Pancreas (tissue), 10 donors: Measurements from ENCODE around the gene SELENOI. TPM values are rescaled to one million over a fixed set of nuclear protein-coding genes. Genes with fewer than 3 reads are reported as not detected.
A peak's percentile ranks its signal among the peaks of the same experiment; 100 is the strongest.

ENCODE experiments used
- ATAC-seq, 4 donors: fragments of 200-7000 bp; cut with Tn5 transposase; one replicate each; pipeline versions ENCODE4 v1.8.0 to v1.9.1; 2020; ENCODE audit warnings: mild to moderate bottlenecking in 4 of 4, moderate library complexity in 4 of 4
- DNase-seq, 6 donors: peaks; one replicate each; pipeline ENCODE4 v3.0.0-alpha.2; 2020
- FAIRE-seq: peaks from 2 replicates; lab custom pipeline; 2012; peaks lifted over from hg19 to GRCh38; lab: Jason Lieb, UNC
- H3K27ac ChIP-seq, 4 donors: fragments of 200-600 bp; sonication (generic); 1 replicate in 3 of 4; 2 replicates in 1 of 4; pipeline versions ENCODE4 v1.5.0 to v1.8.0; 2020
- H3K27me3 ChIP-seq, 4 donors: fragments of 200-600 bp; one replicate each; pipeline ENCODE4 v1.8.0; 2021
- H3K36me3 ChIP-seq, 3 donors: fragments of 200-600 bp; sonication (generic) in 1 of 3; one replicate each; pipeline versions ENCODE4 v1.5.0 to v1.8.0; 2020 to 2021
- H3K4me1 ChIP-seq, 3 donors: fragments of 200-600 bp; one replicate each; pipeline ENCODE4 v1.8.0; 2021
- H3K4me3 ChIP-seq, 4 donors: fragments of 200-600 bp; sonication (generic) in 2 of 4; one replicate each; pipeline versions ENCODE4 v1.5.0 to v1.8.0; 2020 to 2021
- H3K9me3 ChIP-seq, 4 donors: fragments of 200-600 bp; one replicate each; pipeline ENCODE4 v1.8.0; 2021
- WGBS, 2 donors: extraction: QIAGEN DNeasy Blood & Tissue Kit; methylation state at CpG; one replicate each; pipeline ENCODE4 v1.1.7; 2013; 5-methylcytosine and 5-hydroxymethylcytosine counted together
- intact Hi-C, 3 donors: fragments of 100-400 bp; cut with DNase I; formaldehyde crosslinking; loops; one replicate each; pipeline versions ENCODE4 v1.11.1 to v1.14.2; 2022
- polyA plus RNA-seq, 2 donors: library from polyadenylated mRNA; stranded (reverse); fragments of 200-250 nt; gene quantifications; one replicate each; pipeline ENCODE4 v1.2.3, GENCODE V29; 2013
- total RNA-seq, 6 donors: library from RNA; stranded (reverse); fragmentation: NEBNext Ultra II Directional in 4 of 6; extraction: Animal tissue kit (Norgen Biotek cat#: 25700) in 4 of 6; gene quantifications; one replicate each; pipeline versions ENCODE4 v1.2.1 to v1.2.4, GENCODE V29; 2021 to 2023
- TF ChIP-seq, protein P1 (sequence below), 4 donors: fragments of 200-600 bp; sonication (generic) in 3 of 4; IDR thresholded peaks; one replicate each; pipeline versions ENCODE4 v1.5.0 to v1.8.0; 2021; ENCODE audit warnings: antibody characterized with exemption in 4 of 4
- donor health status: healthy with polysubstance abuse.
- donor health status: DM: no; HTN: no; CAD: no; lungs with moderate emphysema.
- donor health status: DM: no; HTN: no; CAD: no.
- donor health status: control.
- donor health status: control.
- donor health status: Bipolar disorder and iron deficiency.
- donor health status: DM: yes; HTN: yes; CAD: no.
- donor health status: DM: no; HTN: no; CAD: no.
- donor health status: DM: no; HTN: no; CAD: no.
- donor health status: DM: yes; HTN: yes; CAD: no.

SELENOI gene
- total and polyA plus RNA-seq, 8 donors: 1.9 to 16.5 (median 12.3) TPM

DNA sequence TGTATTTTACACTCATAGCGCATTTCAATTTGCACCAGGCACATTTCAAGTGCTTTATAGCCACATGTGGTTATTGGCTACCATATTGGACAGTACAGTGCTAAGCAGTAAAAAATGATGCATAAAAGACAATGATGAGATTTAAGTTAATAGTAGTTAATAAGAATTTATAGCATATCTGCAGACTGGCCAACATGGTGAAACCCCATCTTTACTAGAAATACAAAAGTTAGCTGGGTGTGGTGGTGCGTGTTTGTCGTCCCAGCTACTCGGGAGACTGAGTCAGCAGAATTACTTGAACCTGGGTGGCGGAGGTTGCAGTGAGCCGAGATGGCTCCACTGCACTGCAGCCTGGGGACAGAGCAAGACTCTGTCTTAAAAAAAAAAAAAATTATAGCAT, 65.5 kb downstream of the SELENOI start:
- 84 to 89% methylated on average over 6 of the region's 6 CpGs for WGBS, 2 donors
- no peak overlapping the region for H3K4me3 ChIP-seq
- intact Hi-C loops: no loop called here

DNA sequence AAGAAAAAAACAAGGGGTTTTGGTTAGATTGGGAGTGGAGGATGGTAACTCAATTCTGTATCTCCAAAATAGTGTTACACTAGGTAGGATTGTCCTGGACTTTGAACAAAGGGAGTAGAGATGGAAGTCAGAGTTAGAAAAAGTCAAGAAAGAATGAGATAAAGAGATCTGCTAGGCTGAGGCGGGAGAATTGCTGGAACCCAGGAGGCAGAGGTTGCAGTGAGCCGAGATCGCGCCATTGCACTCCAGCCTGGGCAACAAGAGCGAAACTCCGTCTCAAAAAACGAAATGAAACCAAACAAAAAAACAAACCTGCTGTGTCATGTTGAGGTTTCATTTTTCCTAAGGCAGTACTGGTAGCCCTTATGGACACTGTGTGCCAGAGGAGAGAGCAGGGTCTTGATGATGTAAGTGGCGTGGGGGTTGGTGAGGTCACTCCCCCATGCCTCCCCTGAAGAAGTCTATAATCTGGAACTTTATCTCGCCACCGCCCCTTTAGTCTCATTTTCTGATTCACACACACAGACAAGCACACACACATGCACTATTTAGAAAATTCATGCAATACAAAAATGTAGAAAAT, 66.2 kb downstream of the SELENOI start:
- ATAC-seq: no peak
- H3K36me3 ChIP-seq: no peaks in the 10 kb centered on the region
- no peak for DNase-seq
- H3K9me3 ChIP-seq: no peaks in the 10 kb centered on the region
- WGBS, 2 donors: 77 to 78% methylated on average over 10 of the region's 10 CpGs
- no peak overlapping the region for H3K27ac ChIP-seq
- H3K4me1 ChIP-seq: no peaks in the 10 kb centered on the region
- no peak overlapping the region for H3K4me3 ChIP-seq
- intact Hi-C loops: no loop called here
- H3K27me3 ChIP-seq: no peaks in the 10 kb centered on the region
- FAIRE-seq: no peak
- TF ChIP-seq, protein P1, sequence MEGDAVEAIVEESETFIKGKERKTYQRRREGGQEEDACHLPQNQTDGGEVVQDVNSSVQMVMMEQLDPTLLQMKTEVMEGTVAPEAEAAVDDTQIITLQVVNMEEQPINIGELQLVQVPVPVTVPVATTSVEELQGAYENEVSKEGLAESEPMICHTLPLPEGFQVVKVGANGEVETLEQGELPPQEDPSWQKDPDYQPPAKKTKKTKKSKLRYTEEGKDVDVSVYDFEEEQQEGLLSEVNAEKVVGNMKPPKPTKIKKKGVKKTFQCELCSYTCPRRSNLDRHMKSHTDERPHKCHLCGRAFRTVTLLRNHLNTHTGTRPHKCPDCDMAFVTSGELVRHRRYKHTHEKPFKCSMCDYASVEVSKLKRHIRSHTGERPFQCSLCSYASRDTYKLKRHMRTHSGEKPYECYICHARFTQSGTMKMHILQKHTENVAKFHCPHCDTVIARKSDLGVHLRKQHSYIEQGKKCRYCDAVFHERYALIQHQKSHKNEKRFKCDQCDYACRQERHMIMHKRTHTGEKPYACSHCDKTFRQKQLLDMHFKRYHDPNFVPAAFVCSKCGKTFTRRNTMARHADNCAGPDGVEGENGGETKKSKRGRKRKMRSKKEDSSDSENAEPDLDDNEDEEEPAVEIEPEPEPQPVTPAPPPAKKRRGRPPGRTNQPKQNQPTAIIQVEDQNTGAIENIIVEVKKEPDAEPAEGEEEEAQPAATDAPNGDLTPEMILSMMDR (IDR thresholded peaks at IDR 0.05): no peak

More for the DNA sequence above, 65.5 kb downstream of the SELENOI start:
- no peaks in the 10 kb centered on the region for H3K4me1 ChIP-seq
- DNase-seq: no peak
- no peak overlapping the region for H3K27ac ChIP-seq
- ATAC-seq: no peak
- no peaks in the 10 kb centered on the region for H3K27me3 ChIP-seq
- TF ChIP-seq, protein P1 (IDR thresholded peaks at IDR 0.05): no peak
- FAIRE-seq: no peak
- H3K36me3 ChIP-seq: no peaks in the 10 kb centered on the region
- H3K9me3 ChIP-seq: no peaks in the 10 kb centered on the region

DNA sequence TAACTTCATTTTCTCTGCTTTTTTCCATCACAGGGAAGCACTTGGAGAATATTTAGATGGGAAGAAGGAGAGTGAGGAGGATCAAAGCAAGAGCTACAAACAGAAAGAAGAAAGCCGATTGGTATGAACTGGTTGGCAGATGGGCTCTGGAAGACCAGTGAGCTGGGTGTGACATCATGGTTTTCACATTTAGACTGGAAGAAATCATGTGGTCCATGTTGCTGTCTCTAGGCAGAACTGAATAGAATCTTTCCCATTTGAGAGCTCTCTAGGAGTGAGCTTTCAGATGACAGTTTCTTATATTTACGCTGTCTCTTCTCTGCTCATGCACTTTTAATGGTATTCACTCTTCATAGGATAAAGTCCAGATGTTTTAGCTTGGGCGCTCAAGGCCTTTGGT, 68.4 kb downstream of the SELENOI start:
- Histone ChIP-seq H3K36me3 (no peaks in the 10 kb centered on the region), H3K27me3 (no peaks in the 10 kb centered on the region), H3K27ac (no peak overlapping the region), H3K4me3 (no peak overlapping the region), H3K4me1 (no peaks in the 10 kb centered on the region), H3K9me3 (no peaks in the 10 kb centered on the region)
- intact Hi-C loops: no loop called here
- ATAC-seq (peak in 1 of 4 donors; percentile 37), DNase-seq (no peak), FAIRE-seq (no peak)
- WGBS, 2 donors: 91 to 96% methylated on average over 3 of the region's 3 CpGs
- TF ChIP-seq, protein P1 (IDR thresholded peaks at IDR 0.05): no peak

DNA sequence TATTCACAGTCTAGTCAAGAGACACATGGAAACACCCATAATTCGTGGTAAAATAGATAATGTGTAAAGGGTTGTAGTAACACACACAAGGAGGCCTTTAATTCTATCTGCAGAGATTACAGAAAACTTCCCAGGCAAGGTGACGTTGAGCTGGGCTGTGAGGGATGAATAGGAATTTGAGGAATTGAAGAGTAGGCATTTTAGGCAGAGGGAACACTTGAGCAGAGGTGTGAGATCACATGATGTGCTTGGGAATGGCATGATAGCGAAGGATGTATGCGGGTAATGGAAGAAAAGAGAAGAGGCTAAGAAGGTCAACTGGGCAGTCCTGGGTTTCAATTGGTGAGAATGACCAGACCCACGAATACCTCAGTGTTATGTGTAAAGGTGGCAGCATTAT, 76.0 kb downstream of the SELENOI start:
- no peak overlapping the region for H3K4me3 ChIP-seq
- 86 to 90% methylated on average over 5 of the region's 5 CpGs for WGBS, 2 donors
- H3K27me3 ChIP-seq: no peaks in the 10 kb centered on the region
- H3K9me3 ChIP-seq: no peaks in the 10 kb centered on the region
- no peak overlapping the region for H3K27ac ChIP-seq
- DNase-seq: no peak
- no peaks in the 10 kb centered on the region for H3K4me1 ChIP-seq
- FAIRE-seq: no peak
- ATAC-seq: no peak
- TF ChIP-seq, protein P1 (IDR thresholded peaks at IDR 0.05): no peak
- no peaks in the 10 kb centered on the region for H3K36me3 ChIP-seq
- intact Hi-C loops: no loop called here

DNA sequence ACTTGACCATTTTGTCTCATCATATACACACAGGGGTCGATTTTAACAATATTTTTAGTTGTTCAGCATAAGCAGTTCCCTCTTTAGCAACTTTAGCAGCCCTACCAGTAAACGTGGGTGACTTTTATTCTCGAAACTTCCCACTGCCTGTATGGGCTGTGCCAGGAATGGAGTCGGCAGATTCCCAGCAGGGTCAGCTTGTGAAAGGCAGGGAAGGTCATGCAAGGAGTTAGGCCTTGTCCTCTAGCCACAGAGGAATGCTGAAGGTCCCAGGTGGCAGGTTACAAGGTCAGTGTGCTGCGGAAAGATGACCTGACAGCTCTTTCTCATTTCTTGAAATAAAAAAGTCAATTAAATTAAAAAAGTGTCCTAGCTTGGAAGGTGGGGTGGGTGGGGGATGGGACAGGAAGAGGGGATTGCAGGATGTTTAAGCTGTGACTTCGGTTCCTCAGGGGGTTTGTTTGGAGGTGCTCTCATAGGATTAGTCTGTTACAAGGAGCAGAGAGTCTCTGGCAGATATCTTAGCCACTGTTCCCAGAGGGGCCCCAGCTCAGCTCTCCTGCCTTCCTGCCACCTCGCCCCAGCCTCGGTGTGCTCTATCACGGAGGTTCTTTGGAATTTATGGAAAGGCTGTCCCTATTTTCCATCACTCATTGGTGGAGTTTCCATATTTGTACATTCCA, 77.1 kb downstream of the SELENOI start:
- FAIRE-seq: no peak
- H3K4me1 ChIP-seq: no peaks in the 10 kb centered on the region
- TF ChIP-seq, protein P1 (IDR thresholded peaks at IDR 0.05): no peak
- H3K27me3 ChIP-seq: no peaks in the 10 kb centered on the region
- no peak for DNase-seq
- intact Hi-C loops: no loop called here
- no peaks in the 10 kb centered on the region for H3K9me3 ChIP-seq
- H3K4me3 ChIP-seq: no peak overlapping the region
- H3K27ac ChIP-seq: no peak overlapping the region
- 70 to 71% methylated on average over 9 of the region's 9 CpGs for WGBS, 2 donors
- no peak for ATAC-seq
- H3K36me3 ChIP-seq: no peaks in the 10 kb centered on the region
